GM12875 (cell line): ENCODE measurements around the gene ALDH3A2.
A peak's percentile ranks its signal among the peaks of the same experiment; 100 is the strongest.

Experiments
- H3K4me3 ChIP-seq: one replicate; pipeline ENCODE4 v1.5.1; 2011; ENCODE audit warnings: low read depth, low read length, control low read depth
- TF ChIP-seq, protein P1 (sequence below): IDR thresholded peaks from 2 replicates; pipeline ENCODE4 v1.5.1; 2011; ENCODE audit warnings: low read depth, mild to moderate bottlenecking, control low read depth, inconsistent platforms, low read length, moderate library complexity, borderline replicate concordance; ENCODE audit not compliant: insufficient read depth

ALDH3A2 gene

DNA sequence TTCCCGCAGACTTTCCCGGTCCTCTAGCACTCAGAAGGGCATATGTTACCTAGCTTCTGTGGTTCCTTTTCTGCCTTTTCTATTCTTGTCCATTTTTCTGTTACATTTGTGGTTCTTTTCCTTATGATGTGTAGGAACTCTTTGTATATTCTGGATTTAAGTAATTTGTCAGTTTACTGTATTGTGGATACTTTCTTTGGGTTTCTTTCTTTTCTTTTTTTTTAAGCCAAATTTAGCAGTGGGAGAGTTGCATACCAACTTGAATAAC is 657 bp downstream of the ALDH3A2 start:
- peak overlapping the region; percentile 88 for H3K4me3 ChIP-seq
- TF ChIP-seq, protein P1, sequence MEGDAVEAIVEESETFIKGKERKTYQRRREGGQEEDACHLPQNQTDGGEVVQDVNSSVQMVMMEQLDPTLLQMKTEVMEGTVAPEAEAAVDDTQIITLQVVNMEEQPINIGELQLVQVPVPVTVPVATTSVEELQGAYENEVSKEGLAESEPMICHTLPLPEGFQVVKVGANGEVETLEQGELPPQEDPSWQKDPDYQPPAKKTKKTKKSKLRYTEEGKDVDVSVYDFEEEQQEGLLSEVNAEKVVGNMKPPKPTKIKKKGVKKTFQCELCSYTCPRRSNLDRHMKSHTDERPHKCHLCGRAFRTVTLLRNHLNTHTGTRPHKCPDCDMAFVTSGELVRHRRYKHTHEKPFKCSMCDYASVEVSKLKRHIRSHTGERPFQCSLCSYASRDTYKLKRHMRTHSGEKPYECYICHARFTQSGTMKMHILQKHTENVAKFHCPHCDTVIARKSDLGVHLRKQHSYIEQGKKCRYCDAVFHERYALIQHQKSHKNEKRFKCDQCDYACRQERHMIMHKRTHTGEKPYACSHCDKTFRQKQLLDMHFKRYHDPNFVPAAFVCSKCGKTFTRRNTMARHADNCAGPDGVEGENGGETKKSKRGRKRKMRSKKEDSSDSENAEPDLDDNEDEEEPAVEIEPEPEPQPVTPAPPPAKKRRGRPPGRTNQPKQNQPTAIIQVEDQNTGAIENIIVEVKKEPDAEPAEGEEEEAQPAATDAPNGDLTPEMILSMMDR: no peak

DNA sequence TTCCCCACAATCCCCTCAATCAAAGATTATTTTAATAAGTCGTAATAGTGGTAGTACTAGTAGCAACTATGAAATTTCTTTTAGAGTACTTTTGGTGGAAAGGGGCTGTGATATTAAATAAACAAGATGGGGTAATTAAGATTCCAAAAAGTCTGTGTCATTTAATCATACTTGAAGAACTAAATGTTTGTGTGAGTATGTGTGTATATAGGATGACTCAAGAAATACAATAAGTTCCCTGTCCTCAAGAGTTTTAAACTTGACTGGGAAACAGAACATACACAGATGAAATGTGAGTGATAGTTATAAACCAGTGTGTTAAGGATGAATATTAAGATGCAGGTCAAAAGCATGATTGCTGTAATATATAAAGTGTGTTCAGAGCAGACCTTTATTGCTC is 2.3 kb downstream of the ALDH3A2 start:
- TF ChIP-seq, protein P1: no peak
- no peak overlapping the region for H3K4me3 ChIP-seq

DNA sequence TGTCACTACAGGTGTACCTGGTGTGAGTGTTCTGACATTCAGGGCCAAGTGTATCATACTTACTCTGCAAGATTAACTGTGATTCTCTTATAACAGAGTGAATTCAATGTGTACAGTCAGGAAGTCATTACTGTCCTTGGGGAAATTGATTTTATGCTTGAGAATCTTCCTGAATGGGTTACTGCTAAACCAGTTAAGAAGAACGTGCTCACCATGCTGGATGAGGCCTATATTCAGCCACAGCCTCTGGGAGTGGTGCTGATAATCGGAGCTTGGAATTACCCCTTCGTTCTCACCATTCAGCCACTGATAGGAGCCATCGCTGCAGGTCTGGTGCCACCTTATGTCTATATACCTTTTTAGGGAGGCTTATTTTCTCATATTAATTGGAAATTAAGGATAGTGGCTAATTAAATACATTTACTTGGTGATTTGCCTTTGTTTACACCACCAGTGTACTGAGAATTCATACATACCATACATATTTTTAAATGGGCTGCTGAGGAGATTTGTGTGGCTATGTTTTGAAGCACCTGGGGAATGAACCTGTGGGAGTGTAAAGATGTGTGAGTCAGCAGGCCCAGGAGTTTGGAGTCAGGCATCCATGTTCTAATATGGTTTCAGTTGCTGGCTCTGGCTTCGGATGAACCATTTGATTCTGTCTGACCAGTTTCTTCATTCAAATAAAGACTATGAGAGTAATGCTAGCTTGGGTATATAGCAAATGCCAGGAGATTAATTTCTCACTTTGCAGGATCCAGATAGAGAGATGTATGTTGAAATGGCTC is 3.1 kb downstream of the ALDH3A2 start:
- no peak overlapping the region for H3K4me3 ChIP-seq
- TF ChIP-seq, protein P1: no peak

DNA sequence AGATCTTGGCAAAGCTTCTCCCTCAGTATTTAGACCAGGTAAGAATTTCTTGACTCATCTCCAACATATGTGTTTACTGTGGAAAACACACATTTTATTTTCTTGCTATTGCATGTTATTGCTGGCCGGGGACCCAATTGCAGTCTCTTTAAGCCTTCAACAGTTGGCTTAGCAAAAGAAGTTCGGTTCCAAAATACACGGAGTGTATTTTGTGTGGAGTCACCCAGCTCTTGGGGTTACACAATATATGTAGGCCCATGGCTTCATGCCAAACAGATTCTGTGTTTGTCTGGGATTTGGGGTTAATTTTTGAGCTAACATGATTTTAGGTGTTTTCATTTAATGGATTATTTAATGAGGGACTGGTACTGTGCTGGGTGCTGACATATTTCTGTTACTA is 4.0 kb downstream of the ALDH3A2 start:
- TF ChIP-seq, protein P1: no peak
- H3K4me3 ChIP-seq: no peak overlapping the region

GRCh38 chr17:19654342-19654886 is 5.9 kb downstream of the ALDH3A2 start:
- TF ChIP-seq, protein P1: no peak

DNA sequence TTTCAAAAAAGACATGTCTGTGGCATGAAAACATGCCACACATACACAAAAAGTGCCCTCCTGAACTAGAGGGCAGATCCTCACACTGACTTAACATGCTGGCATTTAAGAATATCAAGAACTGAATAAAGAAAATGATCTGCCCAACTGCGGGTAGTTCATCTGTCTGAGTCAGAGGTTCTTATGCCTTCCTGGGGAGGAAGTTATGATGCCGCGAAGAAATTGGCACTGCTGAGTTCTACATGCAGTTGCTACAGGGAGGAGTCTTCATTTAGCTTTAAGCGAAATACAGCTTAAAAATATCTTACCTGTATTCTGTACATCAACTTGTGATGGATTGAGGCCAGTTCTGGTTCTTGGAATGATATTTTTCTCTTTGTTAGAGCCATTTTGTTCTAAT is 6.3 kb downstream of the ALDH3A2 start:
- TF ChIP-seq, protein P1: no peak
- H3K4me3 ChIP-seq: no peak overlapping the region

More at GRCh38 chr17:19654342-19654886, 5.9 kb downstream of the ALDH3A2 start:
- no peak overlapping the region for H3K4me3 ChIP-seq

DNA sequence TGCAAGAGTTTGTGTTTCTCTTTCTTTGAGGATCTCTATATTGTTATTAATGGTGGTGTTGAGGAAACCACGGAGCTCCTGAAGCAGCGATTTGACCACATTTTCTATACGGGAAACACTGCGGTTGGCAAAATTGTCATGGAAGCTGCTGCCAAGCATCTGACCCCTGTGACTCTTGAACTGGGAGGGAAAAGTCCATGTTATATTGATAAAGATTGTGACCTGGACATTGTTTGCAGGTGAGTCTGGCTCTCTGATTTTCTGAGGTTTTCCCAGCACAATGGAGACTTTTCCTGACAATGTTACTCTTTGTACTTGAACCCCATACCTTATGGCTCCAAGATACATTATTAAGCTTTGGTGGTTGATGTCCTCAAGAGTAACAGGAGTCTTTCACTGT is 7.8 kb downstream of the ALDH3A2 start:
- H3K4me3 ChIP-seq: no peak overlapping the region
- TF ChIP-seq, protein P1: no peak
